Mesothelial cell of epicardium (in vitro differentiated cells): ENCODE measurements around the gene ADAM19. TPM values are rescaled to one million over a fixed set of nuclear protein-coding genes. Genes with fewer than 3 reads are reported as not detected.

Experiments
- DNase-seq, 2 experiments: peaks; one replicate each; pipeline ENCODE4 v3.0.0; 2021; ENCODE audit warnings: low spot score in 2 of 2; ENCODE audit not compliant: unreplicated experiment in 2 of 2
- H3K27ac Mint-ChIP-seq: 2 replicates; pipeline ENCODE4 v1.8.0; 2021; ENCODE audit warnings: mixed read lengths
- H3K27me3 Mint-ChIP-seq: 2 replicates; pipeline ENCODE4 v1.8.0; 2021; ENCODE audit warnings: low read depth, mixed read lengths
- H3K36me3 Mint-ChIP-seq: 2 replicates; pipeline ENCODE4 v1.8.0; 2021; ENCODE audit warnings: mixed read lengths
- H3K4me1 Mint-ChIP-seq: 2 replicates; pipeline ENCODE4 v1.8.0; 2021; ENCODE audit warnings: mixed read lengths
- H3K4me3 Mint-ChIP-seq: 2 replicates; pipeline ENCODE4 v1.8.0; 2021; ENCODE audit warnings: mild to moderate bottlenecking, moderate library complexity, mixed read lengths
- H3K9me3 Mint-ChIP-seq: 2 replicates; pipeline ENCODE4 v1.8.0; 2021; ENCODE audit warnings: mixed read lengths
- CTCF ChIP-seq: fragments of 200-600 bp; sonication (generic); IDR thresholded peaks from one replicate; pipeline ENCODE4 v1.5.0; 2021; ENCODE audit warnings: antibody characterized with exemption; ENCODE audit not compliant: unreplicated experiment
- total RNA-seq: library from RNA; stranded (reverse); gene quantifications from 3 replicates; pipeline ENCODE4 v1.2.1, GENCODE V29; 2021

Gene ADAM19
- total RNA-seq, 1 donor from 2014 or later: 19.7 TPM

GRCh38 chr5:157552650-157553049 is 22.9 kb downstream of the ADAM19 start:
- H3K36me3 Mint-ChIP-seq: peaks cover 5% of the 10 kb centered on the region
- no peaks in the 10 kb centered on the region for H3K27me3 Mint-ChIP-seq
- DNase-seq: no peak
- TF ChIP-seq CTCF: no peak
- H3K4me3 Mint-ChIP-seq: no peak overlapping the region
- peaks cover 4% of the 10 kb centered on the region for H3K4me1 Mint-ChIP-seq
- H3K9me3 Mint-ChIP-seq: peaks cover 3% of the 10 kb centered on the region
- H3K27ac Mint-ChIP-seq: no peak overlapping the region

- TF ChIP-seq CTCF: no peak
- Mint-ChIP-seq H3K4me1 (peaks cover 4% of the 10 kb centered on the region), H3K9me3 (peaks cover 3% of the 10 kb centered on the region), H3K4me3 (no peak overlapping the region), H3K36me3 (peaks cover 4% of the 10 kb centered on the region), H3K27ac (no peak overlapping the region), H3K27me3 (no peaks in the 10 kb centered on the region)
- DNase-seq: no peak
These were observed 24.9 kb downstream of the ADAM19 start for GRCh38 chr5:157550663-157551062.

- no peak overlapping the region for H3K27ac Mint-ChIP-seq
- DNase-seq: no peak
- no peak for TF ChIP-seq CTCF
- H3K4me1 Mint-ChIP-seq: peaks cover 4% of the 10 kb centered on the region
- no peaks in the 10 kb centered on the region for H3K27me3 Mint-ChIP-seq
- peaks cover 3% of the 10 kb centered on the region for H3K9me3 Mint-ChIP-seq
- H3K4me3 Mint-ChIP-seq: no peak overlapping the region
- H3K36me3 Mint-ChIP-seq: peaks cover 4% of the 10 kb centered on the region
These were observed 25.5 kb downstream of the ADAM19 start for GRCh38 chr5:157549954-157550549.

GRCh38 chr5:157549283-157549629 is 26.3 kb downstream of the ADAM19 start:
- Mint-ChIP-seq H3K27me3 (no peaks in the 10 kb centered on the region), H3K4me3 (no peak overlapping the region), H3K9me3 (peaks cover 3% of the 10 kb centered on the region), H3K4me1 (peaks cover 4% of the 10 kb centered on the region), H3K36me3 (peaks cover 4% of the 10 kb centered on the region), H3K27ac (no peak overlapping the region)
- DNase-seq: no peak
- TF ChIP-seq CTCF: no peak

- no peak overlapping the region for H3K27ac Mint-ChIP-seq
- no peak overlapping the region for H3K4me3 Mint-ChIP-seq
- H3K27me3 Mint-ChIP-seq: no peaks in the 10 kb centered on the region
- TF ChIP-seq CTCF: no peak
- H3K36me3 Mint-ChIP-seq: peaks cover 4% of the 10 kb centered on the region
- H3K4me1 Mint-ChIP-seq: peaks cover 4% of the 10 kb centered on the region
- peaks cover 3% of the 10 kb centered on the region for H3K9me3 Mint-ChIP-seq
- no peak for DNase-seq
These were observed 26.9 kb downstream of the ADAM19 start for GRCh38 chr5:157548513-157549282.
